Smooth muscle cell (in vitro differentiated cells): Measurements from ENCODE around the gene H1-8. TPM values are rescaled to one million over a fixed set of nuclear protein-coding genes. Genes with fewer than 3 reads are reported as not detected.

Experiments
- DNase-seq: peaks from one replicate; lab custom pipeline; 2025; ENCODE audit not compliant: unreplicated experiment; lab: John Stamatoyannopoulos, UW
- H2AFZ ChIP-seq: fragments of 200-600 bp; sonication (generic); 2 replicates; pipeline ENCODE4 v1.6.0; 2016; ENCODE audit warnings: antibody characterized with exemption, low read depth, mild to moderate bottlenecking
- H3F3A ChIP-seq: fragments of 200-600 bp; sonication (generic); 2 replicates; pipeline ENCODE4 v1.6.0; 2017; ENCODE audit warnings: antibody characterized with exemption, low read depth
- H3K27ac ChIP-seq: fragments of 200-600 bp; sonication (generic); 2 replicates; pipeline ENCODE4 v1.5.1; 2016; ENCODE audit warnings: low read depth, mild to moderate bottlenecking
- H3K27me3 ChIP-seq: fragments of 200-600 bp; sonication (generic); 2 replicates; pipeline ENCODE4 v1.6.1; 2016; ENCODE audit warnings: low read depth, mild to moderate bottlenecking
- H3K36me3 ChIP-seq: fragments of 200-600 bp; sonication (generic); 2 replicates; pipeline ENCODE4 v1.5.1; 2016; ENCODE audit warnings: low read depth
- H3K4me1 ChIP-seq: fragments of 200-600 bp; sonication (generic); 2 replicates; pipeline ENCODE4 v1.5.1; 2016; ENCODE audit warnings: low read depth
- H3K4me2 ChIP-seq: fragments of 200-600 bp; sonication (generic); 2 replicates; pipeline ENCODE4 v1.6.0; 2016; ENCODE audit warnings: mild to moderate bottlenecking
- H3K4me3 ChIP-seq: fragments of 200-600 bp; sonication (generic); 2 replicates; pipeline ENCODE4 v1.5.1; 2016; ENCODE audit warnings: mild to moderate bottlenecking
- H3K79me2 ChIP-seq: fragments of 200-600 bp; sonication (generic); 2 replicates; pipeline ENCODE4 v1.6.0; 2016; ENCODE audit warnings: low read depth, mild to moderate bottlenecking
- H3K9ac ChIP-seq: fragments of 200-600 bp; sonication (generic); 2 replicates; pipeline ENCODE4 v1.6.0; 2016; ENCODE audit warnings: low read depth
- H3K9me3 ChIP-seq: fragments of 200-600 bp; sonication (generic); replicated peaks from 2 replicates; pipeline ENCODE4 v1.5.1; 2016; ENCODE audit warnings: low read depth
- H4K20me1 ChIP-seq: fragments of 200-600 bp; sonication (generic); 2 replicates; pipeline ENCODE4 v1.6.0; 2016; ENCODE audit warnings: low read depth
- WGBS: methylation state at CpG from one replicate; pipeline ENCODE4 v1.1.7; 2016; ENCODE audit warnings: low lambda C conversion rate; 5-methylcytosine and 5-hydroxymethylcytosine counted together
- polyA plus RNA-seq: library from polyadenylated mRNA; unstranded; fragments of >200 nt; fragmentation: Nextera tagmentation; extraction: Ambion mirVana; gene quantifications from 2 replicates; pipeline ENCODE4 v1.2.1, GENCODE V29; 2016
- total RNA-seq: library from RNA; depleted of rRNA; stranded (reverse); fragments of >200 nt; gene quantifications from 2 replicates; pipeline ENCODE4 v1.2.3, GENCODE V29; 2014
- TF ChIP-seq, protein P1 (sequence below): fragments of 200-600 bp; sonication (generic); IDR thresholded peaks from 2 replicates; pipeline ENCODE4 v1.5.1; 2017; ENCODE audit warnings: borderline replicate concordance, mild to moderate bottlenecking, antibody characterized with exemption; ENCODE audit not compliant: insufficient read depth, poor library complexity, severe bottlenecking

The H1-8 gene
- total and polyA plus RNA-seq, 2 experiments from 2014 or later = not detected

- Histone ChIP-seq H3F3A (no peaks in the 10 kb centered on the region), H2AFZ (no peak overlapping the region), H3K9me3 (no peaks in the 10 kb centered on the region), H3K27me3 (no peaks in the 10 kb centered on the region), H3K27ac (no peak overlapping the region), H3K9ac (no peak overlapping the region), H3K4me2 (no peak overlapping the region), H4K20me1 (no peaks in the 10 kb centered on the region), H3K4me1 (peaks cover 4% of the 10 kb centered on the region), H3K79me2 (no peaks in the 10 kb centered on the region), H3K4me3 (no peak overlapping the region), H3K36me3 (no peaks in the 10 kb centered on the region)
- 38% methylated on average over 6 of the region's 6 CpGs for WGBS
- TF ChIP-seq, protein P1, sequence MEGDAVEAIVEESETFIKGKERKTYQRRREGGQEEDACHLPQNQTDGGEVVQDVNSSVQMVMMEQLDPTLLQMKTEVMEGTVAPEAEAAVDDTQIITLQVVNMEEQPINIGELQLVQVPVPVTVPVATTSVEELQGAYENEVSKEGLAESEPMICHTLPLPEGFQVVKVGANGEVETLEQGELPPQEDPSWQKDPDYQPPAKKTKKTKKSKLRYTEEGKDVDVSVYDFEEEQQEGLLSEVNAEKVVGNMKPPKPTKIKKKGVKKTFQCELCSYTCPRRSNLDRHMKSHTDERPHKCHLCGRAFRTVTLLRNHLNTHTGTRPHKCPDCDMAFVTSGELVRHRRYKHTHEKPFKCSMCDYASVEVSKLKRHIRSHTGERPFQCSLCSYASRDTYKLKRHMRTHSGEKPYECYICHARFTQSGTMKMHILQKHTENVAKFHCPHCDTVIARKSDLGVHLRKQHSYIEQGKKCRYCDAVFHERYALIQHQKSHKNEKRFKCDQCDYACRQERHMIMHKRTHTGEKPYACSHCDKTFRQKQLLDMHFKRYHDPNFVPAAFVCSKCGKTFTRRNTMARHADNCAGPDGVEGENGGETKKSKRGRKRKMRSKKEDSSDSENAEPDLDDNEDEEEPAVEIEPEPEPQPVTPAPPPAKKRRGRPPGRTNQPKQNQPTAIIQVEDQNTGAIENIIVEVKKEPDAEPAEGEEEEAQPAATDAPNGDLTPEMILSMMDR = no peak
- no peak for DNase-seq
Observed at GRCh38 chr3:129530251-129530791, 12.7 kb upstream of the H1-8 start.

DNA sequence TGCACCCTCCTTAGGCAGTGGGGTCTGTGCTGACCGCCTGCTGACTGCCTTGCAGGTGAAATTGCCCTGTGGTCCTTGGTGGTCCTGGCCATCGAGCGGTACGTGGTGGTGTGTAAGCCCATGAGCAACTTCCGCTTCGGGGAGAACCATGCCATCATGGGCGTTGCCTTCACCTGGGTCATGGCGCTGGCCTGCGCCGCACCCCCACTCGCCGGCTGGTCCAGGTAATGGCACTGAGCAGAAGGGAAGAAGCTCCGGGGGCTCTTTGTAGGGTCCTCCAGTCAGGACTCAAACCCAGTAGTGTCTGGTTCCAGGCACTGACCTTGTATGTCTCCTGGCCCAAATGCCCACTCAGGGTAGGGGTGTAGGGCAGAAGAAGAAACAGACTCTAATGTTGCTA is 12.2 kb upstream of the H1-8 start:
- Histone ChIP-seq H3K79me2 (no peaks in the 10 kb centered on the region), H3K4me3 (no peak overlapping the region), H3F3A (no peaks in the 10 kb centered on the region), H3K4me1 (peaks cover 4% of the 10 kb centered on the region), H3K9ac (no peak overlapping the region), H3K36me3 (no peaks in the 10 kb centered on the region), H3K27me3 (no peaks in the 10 kb centered on the region), H3K4me2 (no peak overlapping the region), H3K9me3 (no peaks in the 10 kb centered on the region), H2AFZ (no peak overlapping the region), H3K27ac (no peak overlapping the region), H4K20me1 (no peaks in the 10 kb centered on the region)
- DNase-seq = no peak
- TF ChIP-seq, protein P1 = no peak
- over 99% methylated on average over 12 of the region's 13 CpGs for WGBS

GRCh38 chr3:129531699-129532098 is 11.3 kb upstream of the H1-8 start:
- WGBS = 96% methylated on average over 11 of the region's 11 CpGs
- H3F3A ChIP-seq = no peaks in the 10 kb centered on the region
- H3K4me1 ChIP-seq = peaks cover 4% of the 10 kb centered on the region
- H3K4me2 ChIP-seq = no peak overlapping the region
- no peak overlapping the region for H3K27ac ChIP-seq
- H3K79me2 ChIP-seq = no peaks in the 10 kb centered on the region
- no peak overlapping the region for H3K9ac ChIP-seq
- TF ChIP-seq, protein P1 = no peak
- H3K4me3 ChIP-seq = no peak overlapping the region
- no peak overlapping the region for H2AFZ ChIP-seq
- no peaks in the 10 kb centered on the region for H3K36me3 ChIP-seq
- no peak for DNase-seq
- H4K20me1 ChIP-seq = no peaks in the 10 kb centered on the region
- no peaks in the 10 kb centered on the region for H3K9me3 ChIP-seq
- no peaks in the 10 kb centered on the region for H3K27me3 ChIP-seq

- Histone ChIP-seq H3K4me1 (peaks cover 4% of the 10 kb centered on the region), H4K20me1 (no peaks in the 10 kb centered on the region), H3K9me3 (no peaks in the 10 kb centered on the region), H3K4me2 (no peak overlapping the region), H3K79me2 (no peaks in the 10 kb centered on the region), H3K27me3 (no peaks in the 10 kb centered on the region), H2AFZ (no peak overlapping the region), H3K36me3 (no peaks in the 10 kb centered on the region), H3K9ac (no peak overlapping the region), H3K4me3 (no peak overlapping the region), H3K27ac (no peak overlapping the region), H3F3A (no peaks in the 10 kb centered on the region)
- TF ChIP-seq, protein P1 = no peak
- DNase-seq = no peak
- WGBS = 93% methylated on average over 20 of the region's 20 CpGs
Observed at GRCh38 chr3:129532261-129532660, 10.7 kb upstream of the H1-8 start.
